Stimulated activated effector memory CD8-positive, alpha-beta T cell treated with anti-CD3 and anti-CD28 coated beads, Interleukin-12 subunit alpha, Interleukin-12 subunit beta, amount 100 ng/mL, for 72 hours (primary cell): ENCODE measurements around the gene PTPN6.
"Not testable (repeated sequence)": the region's sequence is repeated elsewhere in the genome, so short reads cannot be mapped to it uniquely, and the experiment has no call there.

Source experiments
- ATAC-seq: fragments of 150-1000 bp; cut with Tn5 transposase; 2 replicates; pipeline ENCODE4 v1.10.0; 2021
- DNase-seq, 2 donors: peaks; one replicate each; pipeline ENCODE4 v3.0.0; 2021 to 2022; ENCODE audit warnings: low spot score in 2 of 2
- H3K27ac Mint-ChIP-seq: one replicate; pipeline ENCODE4 v1.8.0; 2022; ENCODE audit warnings: mild to moderate bottlenecking, mixed read lengths
- H3K36me3 Mint-ChIP-seq: one replicate; pipeline ENCODE4 v1.8.0; 2022; ENCODE audit warnings: mild to moderate bottlenecking, mixed read lengths
- H3K4me1 Mint-ChIP-seq: one replicate; pipeline ENCODE4 v1.8.0; 2022; ENCODE audit warnings: mixed read lengths
- H3K4me3 Mint-ChIP-seq: one replicate; pipeline ENCODE4 v1.8.0; 2022; ENCODE audit warnings: mild to moderate bottlenecking, mixed read lengths
- H3K9me3 Mint-ChIP-seq: one replicate; pipeline ENCODE4 v1.8.0; 2022; ENCODE audit warnings: mixed read lengths

Gene PTPN6

DNA sequence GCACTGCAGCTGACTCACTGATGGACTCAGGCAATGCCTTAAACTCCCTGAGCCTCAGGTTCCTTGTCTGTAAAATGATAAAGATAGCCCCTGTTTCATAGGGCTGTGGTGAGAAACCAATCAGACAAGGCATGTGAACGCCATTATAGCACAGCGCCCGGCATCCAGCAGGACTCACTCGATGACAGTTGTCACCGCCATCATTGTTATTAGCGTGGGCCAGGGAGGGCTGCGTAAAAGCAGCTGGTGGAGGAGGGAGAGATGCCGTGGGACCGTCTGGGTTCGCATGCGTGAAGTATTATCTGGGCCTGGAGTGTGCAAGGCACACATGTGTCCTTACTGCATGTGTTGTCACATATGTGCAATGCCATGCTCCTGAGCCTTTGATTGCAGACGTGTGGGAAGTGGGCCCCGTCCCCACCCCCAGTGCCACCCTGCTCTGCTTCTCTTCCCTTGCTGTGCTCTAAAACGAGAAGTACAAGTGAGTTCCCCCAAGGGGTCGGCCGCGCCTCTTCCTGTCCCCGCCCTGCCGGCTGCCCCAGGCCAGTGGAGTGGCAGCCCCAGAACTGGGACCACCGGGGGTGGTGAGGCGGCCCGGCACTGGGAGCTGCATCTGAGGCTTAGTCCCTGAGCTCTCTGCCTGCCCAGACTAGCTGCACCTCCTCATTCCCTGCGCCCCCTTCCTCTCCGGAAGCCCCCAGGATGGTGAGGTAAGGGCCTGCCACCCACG is at the start of gene PTPN6:
PTPN6 (plus strand) TSS at position 546 of the 730 bp plus-strand sequence; CDS start at position 703, 157 bp downstream.
- peak within 1 kb of the TSS; percentile 99 for H3K27ac Mint-ChIP-seq
- peaks cover 71% of the 10 kb centered on the region for H3K36me3 Mint-ChIP-seq
- H3K9me3 Mint-ChIP-seq: no peaks in the 10 kb centered on the region
- DNase-seq: peak in 1 of 2 donors; percentile 78
- peak within 1 kb of the TSS; percentile 80 for H3K4me3 Mint-ChIP-seq
- peak; percentile 46 for ATAC-seq
- peaks cover 81% of the 10 kb centered on the region for H3K4me1 Mint-ChIP-seq

DNA sequence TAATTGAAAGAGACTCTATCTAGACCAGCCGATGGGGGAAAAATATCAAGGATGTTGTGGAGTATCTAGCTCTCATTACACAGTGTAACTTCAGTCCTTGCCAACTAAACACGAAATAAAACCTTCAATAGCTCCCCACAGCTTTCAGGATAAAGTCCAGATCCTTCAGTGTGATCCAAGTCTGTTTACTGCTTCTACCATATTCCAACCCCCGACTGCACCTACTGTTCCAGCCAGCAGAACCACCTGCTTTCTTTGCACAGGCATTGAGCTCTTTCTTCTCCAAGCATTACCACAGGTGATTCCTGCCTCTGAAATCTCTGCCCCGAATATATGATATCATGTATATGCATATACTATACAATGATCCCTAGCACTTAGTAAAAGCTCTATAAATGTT is 48.7 kb upstream of the PTPN6 start:
- H3K9me3 Mint-ChIP-seq: no peaks in the 10 kb centered on the region
- H3K4me1 Mint-ChIP-seq: no peaks in the 10 kb centered on the region
- no peak overlapping the region for H3K27ac Mint-ChIP-seq
- ATAC-seq: no peak
- no peak for DNase-seq
- H3K36me3 Mint-ChIP-seq: peaks cover under 1% of the 10 kb centered on the region
- no peak overlapping the region for H3K4me3 Mint-ChIP-seq

GRCh38 chr12:6903722-6904121 is 47.4 kb upstream of the PTPN6 start:
- no peak for ATAC-seq
- H3K36me3 Mint-ChIP-seq: peaks cover 6% of the 10 kb centered on the region
- H3K4me1 Mint-ChIP-seq: no peaks in the 10 kb centered on the region
- DNase-seq: no peak
- H3K27ac Mint-ChIP-seq: no peak overlapping the region
- no peak overlapping the region for H3K4me3 Mint-ChIP-seq
- no peaks in the 10 kb centered on the region for H3K9me3 Mint-ChIP-seq

DNA sequence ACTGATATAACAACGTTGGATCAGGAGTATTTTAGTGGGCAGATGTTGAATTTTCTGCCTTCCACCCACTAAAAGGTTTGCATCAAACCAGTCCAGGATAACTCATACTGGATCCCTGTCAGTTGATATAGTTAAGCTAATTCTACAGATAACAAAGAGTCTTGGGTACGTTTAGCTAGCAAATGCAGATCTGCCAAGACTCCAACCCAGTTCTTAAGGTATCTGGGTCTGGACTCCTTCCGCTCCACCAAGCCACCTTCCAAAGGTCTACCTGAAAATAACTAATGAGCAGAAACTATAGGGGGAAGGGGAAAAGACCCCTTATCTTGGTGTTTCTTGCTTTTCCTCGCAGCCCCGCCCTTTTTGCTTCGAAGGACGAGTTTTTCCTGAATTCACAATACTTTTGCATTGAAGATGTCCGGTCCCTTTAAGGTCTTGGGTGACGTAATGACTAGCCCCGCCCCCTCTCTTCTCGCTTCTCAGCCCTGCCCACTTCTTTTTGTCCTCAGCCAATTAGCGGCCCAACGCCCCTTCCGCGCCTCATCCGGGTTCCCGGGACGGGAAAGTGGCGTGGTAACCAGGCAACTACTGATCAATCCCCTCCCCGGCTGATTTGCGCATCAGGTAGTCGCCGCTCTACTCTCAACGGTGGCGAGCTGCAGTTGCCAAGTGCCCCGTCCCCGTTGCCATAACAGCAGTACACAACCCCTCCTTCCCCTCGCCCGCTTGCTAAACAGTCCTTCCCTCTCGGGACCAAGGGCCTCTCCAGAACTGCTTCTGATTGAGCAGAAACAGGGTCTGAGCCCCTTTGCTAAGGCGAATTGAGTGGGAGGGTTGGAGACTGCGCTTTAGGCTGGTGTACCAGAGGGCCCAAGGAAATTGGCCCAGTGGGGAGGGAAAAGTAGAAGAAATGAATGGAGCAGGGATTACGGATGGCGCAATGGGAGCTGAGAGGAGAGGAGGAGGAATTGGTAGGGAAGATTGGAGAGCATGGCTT is 46.6 kb upstream of the PTPN6 start, which contains the start of gene LRRC23:
LRRC23 (plus strand) TSS at position 543 of the 997 bp plus-strand sequence. CDS start 812 bp downstream, outside the sequence.
- ATAC-seq (peak; percentile 98), DNase-seq (peak; percentile 86 to 99)
- Mint-ChIP-seq H3K4me3 (no peak within 1 kb of the TSS), H3K9me3 (no peaks in the 10 kb centered on the region), H3K4me1 (no peaks in the 10 kb centered on the region), H3K27ac (no peak within 1 kb of the TSS), H3K36me3 (peaks cover 6% of the 10 kb centered on the region)

- Mint-ChIP-seq H3K4me1 (no peaks in the 10 kb centered on the region), H3K4me3 (no peak overlapping the region), H3K36me3 (peaks cover 6% of the 10 kb centered on the region), H3K9me3 (no peaks in the 10 kb centered on the region), H3K27ac (no peak overlapping the region)
- DNase-seq (no peak), ATAC-seq (no peak)
These were observed 45.6 kb upstream of the PTPN6 start for GRCh38 chr12:6905414-6906040.

- H3K4me1 Mint-ChIP-seq, H3K27ac Mint-ChIP-seq, DNase-seq, H3K4me3 Mint-ChIP-seq, ATAC-seq, H3K9me3 Mint-ChIP-seq: not testable (repeated sequence)
- H3K36me3 Mint-ChIP-seq: peaks cover 11% of the 10 kb centered on the region
These were observed 43.0 kb upstream of the PTPN6 start for GRCh38 chr12:6908141-6908540.

DNA sequence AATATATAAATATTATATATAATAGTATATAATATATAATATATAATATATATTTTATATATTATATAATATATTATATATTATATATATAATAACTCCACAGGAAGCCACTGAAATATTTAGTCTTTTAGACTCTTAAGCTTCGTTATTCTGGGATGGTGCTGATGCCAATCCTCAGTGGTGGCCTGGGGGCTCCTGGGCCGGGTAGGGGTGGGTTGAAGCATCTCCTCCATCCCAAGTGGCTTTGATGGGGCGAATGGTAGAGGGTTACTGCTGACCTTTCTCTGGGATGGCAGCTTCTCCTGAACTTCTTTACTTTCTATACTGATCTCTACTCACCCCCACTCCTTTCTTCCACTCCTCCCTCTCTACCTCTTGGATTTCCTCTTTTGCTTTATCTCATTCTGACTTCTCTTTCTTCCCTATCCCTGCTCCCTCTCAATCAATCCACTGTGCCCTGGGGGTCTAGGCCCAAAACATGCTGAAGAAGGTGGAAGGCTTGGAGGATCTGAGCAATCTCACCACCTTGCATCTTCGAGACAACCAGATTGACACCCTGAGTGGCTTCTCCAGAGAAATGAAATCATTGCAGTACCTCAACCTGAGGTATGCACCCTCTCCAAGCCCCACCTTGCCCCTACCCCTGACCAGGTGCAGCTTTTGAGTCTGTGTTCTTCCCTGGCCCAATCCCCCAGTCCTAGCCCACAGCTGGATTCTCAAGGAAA is 41.6 kb upstream of the PTPN6 start:
- Mint-ChIP-seq H3K9me3 (no peaks in the 10 kb centered on the region), H3K27ac (no peak overlapping the region), H3K4me3 (no peak overlapping the region), H3K36me3 (peaks cover 18% of the 10 kb centered on the region), H3K4me1 (peaks cover 12% of the 10 kb centered on the region)
- ATAC-seq (no peak), DNase-seq (no peak)

DNA sequence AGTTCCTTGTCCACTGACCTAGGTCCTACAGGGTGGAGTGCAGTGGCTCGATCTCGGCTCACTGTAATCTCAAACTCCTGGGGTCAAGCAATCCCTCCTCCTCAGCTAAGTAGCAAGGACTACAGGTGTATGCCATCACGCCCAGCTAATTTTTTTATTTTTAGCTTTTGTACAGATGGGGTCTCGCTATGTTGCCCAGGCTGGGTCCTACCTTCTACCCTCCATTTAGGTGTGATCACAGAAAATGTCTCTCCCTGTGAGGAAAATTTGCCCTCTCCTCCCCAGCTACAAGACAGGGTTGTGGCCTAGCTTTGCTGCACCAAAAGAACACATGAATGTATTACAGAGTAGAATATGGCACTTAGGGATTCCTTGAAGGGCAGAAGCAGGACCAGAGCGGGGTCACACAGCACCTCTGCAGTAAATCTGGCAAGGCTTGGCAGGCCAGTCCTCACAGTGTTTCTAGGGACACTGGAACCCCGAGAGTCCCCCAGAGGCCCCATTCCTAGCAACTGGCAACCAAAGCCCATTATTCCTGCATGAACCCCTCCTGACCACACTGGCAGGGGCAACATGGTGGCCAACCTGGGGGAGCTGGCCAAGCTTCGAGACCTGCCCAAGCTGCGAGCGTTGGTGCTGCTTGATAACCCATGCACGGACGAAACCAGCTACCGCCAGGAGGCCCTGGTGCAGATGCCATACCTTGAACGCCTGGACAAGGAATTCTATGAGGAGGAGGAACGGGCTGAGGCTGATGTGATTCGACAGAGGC is 38.8 kb upstream of the PTPN6 start:
- ATAC-seq: no peak
- DNase-seq: no peak
- Mint-ChIP-seq H3K4me3 (peak overlapping the region; percentile 99), H3K27ac (peak overlapping the region; percentile 95), H3K4me1 (peaks cover 37% of the 10 kb centered on the region), H3K9me3 (no peaks in the 10 kb centered on the region), H3K36me3 (peaks cover 46% of the 10 kb centered on the region)

DNA sequence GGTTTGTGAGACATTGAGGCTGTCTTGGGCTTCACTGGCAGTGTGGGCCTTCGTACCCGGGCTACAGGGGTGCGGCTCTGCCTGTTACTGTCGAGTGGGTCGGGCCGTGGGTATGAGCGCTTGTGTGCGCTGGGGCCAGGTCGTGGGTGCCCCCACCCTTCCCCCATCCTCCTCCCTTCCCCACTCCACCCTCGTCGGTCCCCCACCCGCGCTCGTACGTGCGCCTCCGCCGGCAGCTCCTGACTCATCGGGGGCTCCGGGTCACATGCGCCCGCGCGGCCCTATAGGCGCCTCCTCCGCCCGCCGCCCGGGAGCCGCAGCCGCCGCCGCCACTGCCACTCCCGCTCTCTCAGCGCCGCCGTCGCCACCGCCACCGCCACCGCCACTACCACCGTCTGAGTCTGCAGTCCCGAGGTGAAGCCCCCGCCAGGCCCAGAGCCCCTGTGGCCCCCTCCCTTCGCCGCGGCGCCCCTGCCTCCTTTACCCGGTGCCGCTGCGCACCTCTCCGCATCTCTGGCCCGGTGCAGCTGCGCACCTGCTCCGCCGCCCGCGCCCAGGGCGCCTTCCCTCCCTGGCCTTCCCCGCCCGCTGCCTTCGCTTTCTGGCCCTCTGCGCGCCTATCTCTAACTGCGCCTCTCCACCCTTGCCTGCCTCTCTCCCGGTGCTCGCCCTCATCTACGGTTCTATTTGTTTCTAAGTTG is 36.8 kb upstream of the PTPN6 start, which contains the start of gene ENO2:
ENO2 (plus strand) TSS at position 335 of the 701 bp plus-strand sequence. CDS start 1,253 bp downstream, outside the sequence.
- peak; percentile 96 for ATAC-seq
- Mint-ChIP-seq H3K36me3 (peaks cover 61% of the 10 kb centered on the region), H3K27ac (peak within 1 kb of the TSS; percentile 95), H3K4me3 (peak within 1 kb of the TSS; percentile 99), H3K9me3 (no peaks in the 10 kb centered on the region), H3K4me1 (peaks cover 42% of the 10 kb centered on the region)
- peak; percentile 76 to 87 for DNase-seq

- Mint-ChIP-seq H3K4me3 (peak overlapping the region; percentile 99), H3K27ac (peak overlapping the region; percentile 95), H3K4me1 (peaks cover 49% of the 10 kb centered on the region), H3K9me3 (no peaks in the 10 kb centered on the region), H3K36me3 (peaks cover 68% of the 10 kb centered on the region)
- no peak for ATAC-seq
- no peak for DNase-seq
These were observed 36.0 kb upstream of the PTPN6 start for GRCh38 chr12:6914947-6915788.

GRCh38 chr12:6915789-6916285 is 35.3 kb upstream of the PTPN6 start:
- no peak for DNase-seq
- Mint-ChIP-seq H3K4me1 (peaks cover 49% of the 10 kb centered on the region), H3K36me3 (peaks cover 75% of the 10 kb centered on the region)

GRCh38 chr12:6916426-6917200 is 34.5 kb upstream of the PTPN6 start:
- DNase-seq: no peak

More at GRCh38 chr12:6915789-6916285, 35.3 kb upstream of the PTPN6 start:
- Mint-ChIP-seq H3K9me3 (no peaks in the 10 kb centered on the region), H3K4me3 (peak overlapping the region; percentile 99), H3K27ac (peak overlapping the region; percentile 95)
- no peak for ATAC-seq

More at GRCh38 chr12:6916426-6917200, 34.5 kb upstream of the PTPN6 start:
- Mint-ChIP-seq H3K4me3 (peak overlapping the region; percentile 99), H3K36me3 (peaks cover 83% of the 10 kb centered on the region), H3K9me3 (no peaks in the 10 kb centered on the region), H3K27ac (peak overlapping the region; percentile 95), H3K4me1 (peaks cover 56% of the 10 kb centered on the region)
- no peak for ATAC-seq
